PFSK-1 (cell line): Measurements from ENCODE around the gene CTSE.

Experiments used
- FOXP2 ChIP-seq: optimal IDR thresholded peaks from 2 replicates; pipeline ENCODE3; 2011; ENCODE audit warnings: borderline replicate concordance, control low read depth, inconsistent platforms; ENCODE audit not compliant: insufficient read depth; ENCODE audit errors: extremely low read length, extremely low read depth
- POLR2AphosphoS5 ChIP-seq: IDR thresholded peaks from 2 replicates; pipeline ENCODE4 v1.6.1; 2012; ENCODE audit warnings: low read depth, mild to moderate bottlenecking, control low read depth, low read length, moderate library complexity
- REST ChIP-seq, 2 experiments: IDR thresholded peaks; 2 replicates each; pipeline versions ENCODE4 v1.6.1 to v1.8.0; 2011 to 2012; ENCODE audit warnings: low read depth in 2 of 2, low read length in 2 of 2, control low read depth in 1 of 2, inconsistent platforms in 1 of 2, mild to moderate bottlenecking in 1 of 2, moderate library complexity in 1 of 2; ENCODE audit not compliant: insufficient read depth in 1 of 2
- SIN3A ChIP-seq: IDR thresholded peaks from 2 replicates; pipeline ENCODE4 v1.6.1; 2012; ENCODE audit warnings: mild to moderate bottlenecking, low read length, moderate library complexity, borderline replicate concordance; ENCODE audit not compliant: insufficient read depth
- TAF1 ChIP-seq: IDR thresholded peaks from 2 replicates; pipeline ENCODE4 v1.6.1; 2012; ENCODE audit warnings: low read length, control low read depth, borderline replicate concordance; ENCODE audit not compliant: insufficient read depth

The CTSE gene

GRCh38 chr1:206021626-206022365, 1.9 kb downstream of the CTSE start:
- no peak for TF ChIP-seq SIN3A
- no peak for TF ChIP-seq TAF1
- TF ChIP-seq REST (IDR thresholded peaks at IDR 0.05; ENCODE audit: insufficient read depth in 1 of 2, low read depth in 2 of 2, low read length in 2 of 2): no peak
- TF ChIP-seq FOXP2: no peak
- TF ChIP-seq POLR2AphosphoS5: no peak

GRCh38 chr1:206021008-206021625, 2.6 kb downstream of the CTSE start:
- TF ChIP-seq REST (IDR thresholded peaks at IDR 0.05; ENCODE audit: insufficient read depth in 1 of 2, low read depth in 2 of 2, low read length in 2 of 2) (no peak), FOXP2 (no peak), POLR2AphosphoS5 (no peak), TAF1 (no peak), SIN3A (no peak)

GRCh38 chr1:206020393-206021007, 3.2 kb downstream of the CTSE start:
- TF ChIP-seq POLR2AphosphoS5 (no peak), TAF1 (no peak), REST (IDR thresholded peaks at IDR 0.05; ENCODE audit: insufficient read depth in 1 of 2, low read depth in 2 of 2, low read length in 2 of 2) (no peak), FOXP2 (no peak), SIN3A (no peak)

GRCh38 chr1:206015071-206015470, 8.6 kb downstream of the CTSE start:
- TF ChIP-seq REST (IDR thresholded peaks at IDR 0.05; ENCODE audit: insufficient read depth in 1 of 2, low read depth in 2 of 2, low read length in 2 of 2) (no peak), POLR2AphosphoS5 (no peak), SIN3A (no peak)

GRCh38 chr1:206014601-206015000, 9.1 kb downstream of the CTSE start:
- TF ChIP-seq SIN3A (no peak), POLR2AphosphoS5 (no peak), FOXP2 (no peak), TAF1 (no peak), REST (IDR thresholded peaks at IDR 0.05; ENCODE audit: insufficient read depth in 1 of 2, low read depth in 2 of 2, low read length in 2 of 2) (no peak)
